ENCODE data around the gene TTLL11.

DNA sequence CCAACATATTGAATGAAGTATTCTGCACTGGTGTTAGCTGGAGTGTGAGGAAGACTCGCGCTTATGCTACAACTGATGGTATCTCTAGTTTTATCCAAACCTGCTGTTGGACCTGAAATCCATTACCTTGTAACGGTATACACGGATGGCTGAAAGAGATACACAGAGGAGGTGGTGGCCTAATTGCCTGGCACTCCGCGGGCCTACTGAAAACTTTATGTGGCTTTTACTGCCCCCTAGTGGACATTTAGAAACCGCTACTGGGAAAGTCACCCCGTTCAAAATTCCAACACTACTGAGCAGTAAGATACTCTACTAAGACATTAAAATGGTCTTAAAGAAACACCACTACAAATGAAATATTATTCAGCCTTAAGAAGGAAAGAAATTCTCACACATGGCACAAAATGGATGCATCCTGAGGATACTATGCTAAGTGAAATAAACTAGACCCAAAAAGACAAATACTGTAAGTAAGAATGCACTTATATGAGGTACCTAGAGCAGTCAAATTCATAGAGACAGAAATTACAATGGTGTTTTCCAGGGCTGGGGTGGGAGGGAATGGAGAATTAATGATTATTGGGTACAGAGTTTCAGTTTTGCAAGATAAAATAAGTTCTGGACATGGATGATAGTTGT, 100.4 kb downstream of the TTLL11 start:
- TF ChIP-seq, protein P1, sequence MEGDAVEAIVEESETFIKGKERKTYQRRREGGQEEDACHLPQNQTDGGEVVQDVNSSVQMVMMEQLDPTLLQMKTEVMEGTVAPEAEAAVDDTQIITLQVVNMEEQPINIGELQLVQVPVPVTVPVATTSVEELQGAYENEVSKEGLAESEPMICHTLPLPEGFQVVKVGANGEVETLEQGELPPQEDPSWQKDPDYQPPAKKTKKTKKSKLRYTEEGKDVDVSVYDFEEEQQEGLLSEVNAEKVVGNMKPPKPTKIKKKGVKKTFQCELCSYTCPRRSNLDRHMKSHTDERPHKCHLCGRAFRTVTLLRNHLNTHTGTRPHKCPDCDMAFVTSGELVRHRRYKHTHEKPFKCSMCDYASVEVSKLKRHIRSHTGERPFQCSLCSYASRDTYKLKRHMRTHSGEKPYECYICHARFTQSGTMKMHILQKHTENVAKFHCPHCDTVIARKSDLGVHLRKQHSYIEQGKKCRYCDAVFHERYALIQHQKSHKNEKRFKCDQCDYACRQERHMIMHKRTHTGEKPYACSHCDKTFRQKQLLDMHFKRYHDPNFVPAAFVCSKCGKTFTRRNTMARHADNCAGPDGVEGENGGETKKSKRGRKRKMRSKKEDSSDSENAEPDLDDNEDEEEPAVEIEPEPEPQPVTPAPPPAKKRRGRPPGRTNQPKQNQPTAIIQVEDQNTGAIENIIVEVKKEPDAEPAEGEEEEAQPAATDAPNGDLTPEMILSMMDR (IDR thresholded peaks at IDR 0.05), result peak; percentile 80 to 90 (median 86)
- no peak for TF ChIP-seq POLR2A (IDR thresholded peaks at IDR 0.05)
